Gastrocnemius medialis (tissue), 4 donors: ENCODE measurements around the gene SPIRE1. TPM values are rescaled to one million over a fixed set of nuclear protein-coding genes. Genes with fewer than 3 reads are reported as not detected.
"Not testable (repeated sequence)": the region's sequence is repeated elsewhere in the genome, so short reads cannot be mapped to it uniquely, and the experiment has no call there.

Experiments
- ATAC-seq, 2 donors: fragments of 150-250 bp; one replicate each; pipeline ENCODE4 v1.9.1; 2016
- DNase-seq, 2 donors: peaks; one replicate each; pipeline ENCODE4 v3.0.0-alpha.2; 2019
- H3K27ac ChIP-seq, 4 donors: fragments of 200-600 bp; sonication (generic); 1 replicate in 1 of 4; 2 replicates in 3 of 4; pipeline ENCODE4 v1.5.1; 2016 to 2018; ENCODE audit warnings: mild to moderate bottlenecking in 2 of 4, moderate library complexity in 1 of 4
- H3K27me3 ChIP-seq, 3 donors: fragments of 200-600 bp; sonication (generic) in 2 of 3; 1 replicate in 1 of 3; 2 replicates in 2 of 3; pipeline versions ENCODE4 v1.5.1 to v1.6.0; 2016 to 2019; ENCODE audit warnings: mild to moderate bottlenecking in 1 of 3, moderate library complexity in 1 of 3
- H3K36me3 ChIP-seq, 2 donors: fragments of 200-600 bp; sonication (generic) in 1 of 2; one replicate each; pipeline ENCODE4 v1.5.1; 2017 to 2018
- H3K4me1 ChIP-seq, 2 donors: fragments of 200-600 bp; sonication (generic) in 1 of 2; one replicate each; pipeline ENCODE4 v1.5.1; 2016 to 2017; ENCODE audit warnings: mild to moderate bottlenecking in 2 of 2
- H3K4me3 ChIP-seq, 4 donors: fragments of 200-600 bp; sonication (generic) in 3 of 4; 1 replicate in 1 of 4; 2 replicates in 3 of 4; pipeline ENCODE4 v1.5.1; 2016 to 2019; ENCODE audit warnings: mild to moderate bottlenecking in 2 of 4
- H3K9me3 ChIP-seq, 3 donors: fragments of 200-600 bp; sonication (generic) in 2 of 3; 1 replicate in 1 of 3; 2 replicates in 2 of 3; pipeline ENCODE4 v1.5.1; 2016 to 2019
- POLR2A ChIP-seq, 2 donors: fragments of 450-650 bp; IDR thresholded peaks; one replicate each; pipeline ENCODE4 v1.6.1; 2017; ENCODE audit warnings: antibody characterized with exemption in 2 of 2, mild to moderate bottlenecking in 2 of 2, moderate library complexity in 2 of 2
- in situ Hi-C, 4 donors: fragments of 200-750 bp; cut with MboI; loops; one replicate each; pipeline versions ENCODE4 v1.15.0 to v1.8.0; 2017; ENCODE audit warnings: low sequenced_read_pairs in 4 of 4
- intact Hi-C: fragments of 100-400 bp; cut with DNase I; formaldehyde crosslinking; loops from one replicate; pipeline ENCODE4 v1.15.1; 2023; ENCODE audit warnings: low total_unique reads
- total RNA-seq, 4 donors: library from RNA; depleted of rRNA; stranded (reverse); fragments of >200 nt; gene quantifications; one replicate each; pipeline versions ENCODE4 v1.1.0 to v1.2.3, GENCODE V29; 2016
- TF ChIP-seq, protein P1 (sequence below), 5 experiments: fragments of 450-650 bp in 3 of 5; fragments of 200-600 bp in 2 of 5; sonication (generic) in 2 of 5; IDR thresholded peaks in 4 of 5; conservative IDR thresholded peaks in 1 of 5; 1 replicate in 4 of 5; 2 replicates in 1 of 5; pipeline ENCODE4 v1.5.1; 2016 to 2019; ENCODE audit warnings: antibody characterized with exemption in 5 of 5, mild to moderate bottlenecking in 3 of 5, moderate library complexity in 3 of 5

Gene SPIRE1
- total RNA-seq, 4 donors from 2014 or later = 48.3 to 82.7 (median 55.1) TPM

- in situ Hi-C loops (no loop called here), intact Hi-C loops (no loop called here)
- Histone ChIP-seq H3K27ac (no peak overlapping the region), H3K4me3 (no peak overlapping the region), H3K36me3 (peaks cover 4 to 23% of the 10 kb centered on the region in 2 donors), H3K9me3 (no peaks in the 10 kb centered on the region), H3K4me1 (no peaks in the 10 kb centered on the region), H3K27me3 (no peaks in the 10 kb centered on the region)
- ATAC-seq (no peak), DNase-seq (no peak)
- TF ChIP-seq, protein P1, sequence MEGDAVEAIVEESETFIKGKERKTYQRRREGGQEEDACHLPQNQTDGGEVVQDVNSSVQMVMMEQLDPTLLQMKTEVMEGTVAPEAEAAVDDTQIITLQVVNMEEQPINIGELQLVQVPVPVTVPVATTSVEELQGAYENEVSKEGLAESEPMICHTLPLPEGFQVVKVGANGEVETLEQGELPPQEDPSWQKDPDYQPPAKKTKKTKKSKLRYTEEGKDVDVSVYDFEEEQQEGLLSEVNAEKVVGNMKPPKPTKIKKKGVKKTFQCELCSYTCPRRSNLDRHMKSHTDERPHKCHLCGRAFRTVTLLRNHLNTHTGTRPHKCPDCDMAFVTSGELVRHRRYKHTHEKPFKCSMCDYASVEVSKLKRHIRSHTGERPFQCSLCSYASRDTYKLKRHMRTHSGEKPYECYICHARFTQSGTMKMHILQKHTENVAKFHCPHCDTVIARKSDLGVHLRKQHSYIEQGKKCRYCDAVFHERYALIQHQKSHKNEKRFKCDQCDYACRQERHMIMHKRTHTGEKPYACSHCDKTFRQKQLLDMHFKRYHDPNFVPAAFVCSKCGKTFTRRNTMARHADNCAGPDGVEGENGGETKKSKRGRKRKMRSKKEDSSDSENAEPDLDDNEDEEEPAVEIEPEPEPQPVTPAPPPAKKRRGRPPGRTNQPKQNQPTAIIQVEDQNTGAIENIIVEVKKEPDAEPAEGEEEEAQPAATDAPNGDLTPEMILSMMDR (IDR thresholded peaks at IDR 0.05 in 4 of 5, conservative IDR thresholded peaks at IDR 0.05 in 1 of 5) = no peak
- no peak for TF ChIP-seq POLR2A (IDR thresholded peaks at IDR 0.05)
These were observed 166.1 kb downstream of the SPIRE1 start for GRCh38 chr18:12491611-12492435.

- ATAC-seq = no peak
- intact Hi-C loops (no loop called here), in situ Hi-C loops (no loop called here)
- no peak overlapping the region for H3K4me3 ChIP-seq
- no peak for DNase-seq
- H3K27me3 ChIP-seq = no peaks in the 10 kb centered on the region
- no peaks in the 10 kb centered on the region for H3K9me3 ChIP-seq
- no peak overlapping the region for H3K27ac ChIP-seq
- H3K4me1 ChIP-seq = no peaks in the 10 kb centered on the region
- TF ChIP-seq, protein P1 (IDR thresholded peaks at IDR 0.05 in 4 of 5, conservative IDR thresholded peaks at IDR 0.05 in 1 of 5) = no peak
- TF ChIP-seq POLR2A (IDR thresholded peaks at IDR 0.05) = no peak
- H3K36me3 ChIP-seq = peaks cover 0 to 4% of the 10 kb centered on the region in 2 donors
These were observed 172.3 kb downstream of the SPIRE1 start for GRCh38 chr18:12485479-12486105.

- H3K27ac ChIP-seq, H3K9me3 ChIP-seq, H3K27me3 ChIP-seq, in situ Hi-C loops, ATAC-seq, H3K36me3 ChIP-seq, H3K4me1 ChIP-seq, DNase-seq, H3K4me3 ChIP-seq, intact Hi-C loops: not testable (repeated sequence)
These were observed 176.0 kb downstream of the SPIRE1 start for GRCh38 chr18:12481915-12482314.

- in situ Hi-C loops = no loop called here
- DNase-seq = no peak
- Histone ChIP-seq H3K9me3 (no peaks in the 10 kb centered on the region), H3K27me3 (no peaks in the 10 kb centered on the region), H3K27ac (no peak overlapping the region), H3K36me3 (no peaks in the 10 kb centered on the region), H3K4me3 (no peak overlapping the region), H3K4me1 (no peaks in the 10 kb centered on the region)
- intact Hi-C loops = no loop called here
- TF ChIP-seq POLR2A (IDR thresholded peaks at IDR 0.05) = no peak
- TF ChIP-seq, protein P1 (IDR thresholded peaks at IDR 0.05 in 4 of 5, conservative IDR thresholded peaks at IDR 0.05 in 1 of 5) = no peak
- no peak for ATAC-seq
These were observed 177.9 kb downstream of the SPIRE1 start for GRCh38 chr18:12479982-12480381.

DNA sequence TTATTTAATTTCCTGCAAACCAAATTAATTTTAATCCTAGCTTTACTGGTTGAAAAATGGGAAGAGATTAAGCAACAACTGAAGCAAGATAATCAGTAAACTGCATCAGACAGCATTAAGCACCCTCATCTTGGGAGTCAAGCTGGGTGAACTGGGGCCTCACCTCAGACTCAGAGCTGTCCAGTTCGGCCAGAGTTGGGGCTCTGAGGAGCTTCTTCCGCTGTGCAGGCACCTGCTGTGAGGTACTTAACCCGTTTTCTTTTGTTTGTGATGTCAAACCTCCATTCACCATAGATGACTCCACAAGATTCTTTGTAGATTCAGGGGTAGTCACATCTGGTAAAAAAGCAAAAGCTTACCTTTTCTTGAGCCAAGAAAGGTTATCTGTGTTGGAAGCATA, 178.4 kb downstream of the SPIRE1 start:
- Histone ChIP-seq H3K27me3 (no peaks in the 10 kb centered on the region), H3K4me1 (no peaks in the 10 kb centered on the region), H3K36me3 (no peaks in the 10 kb centered on the region), H3K4me3 (no peak overlapping the region), H3K27ac (no peak overlapping the region), H3K9me3 (no peaks in the 10 kb centered on the region)
- no peak for ATAC-seq
- intact Hi-C loops = no loop called here
- in situ Hi-C loops = no loop called here
- TF ChIP-seq, protein P1 (IDR thresholded peaks at IDR 0.05 in 4 of 5, conservative IDR thresholded peaks at IDR 0.05 in 1 of 5) = no peak
- TF ChIP-seq POLR2A (IDR thresholded peaks at IDR 0.05) = no peak
- no peak for DNase-seq
